HG02885 (cell line): Measurements from ENCODE around the gene WNT1.
A peak's percentile ranks its signal among the peaks of the same experiment; 100 is the strongest.

Experiments used
- ATAC-seq: cut with Tn5 transposase; IDR thresholded peaks from one replicate; pipeline ENCODE4 v1.9.1; 2021; ENCODE audit warnings: mild to moderate bottlenecking; ENCODE audit not compliant: unreplicated experiment, poor library complexity

The WNT1 gene

DNA sequence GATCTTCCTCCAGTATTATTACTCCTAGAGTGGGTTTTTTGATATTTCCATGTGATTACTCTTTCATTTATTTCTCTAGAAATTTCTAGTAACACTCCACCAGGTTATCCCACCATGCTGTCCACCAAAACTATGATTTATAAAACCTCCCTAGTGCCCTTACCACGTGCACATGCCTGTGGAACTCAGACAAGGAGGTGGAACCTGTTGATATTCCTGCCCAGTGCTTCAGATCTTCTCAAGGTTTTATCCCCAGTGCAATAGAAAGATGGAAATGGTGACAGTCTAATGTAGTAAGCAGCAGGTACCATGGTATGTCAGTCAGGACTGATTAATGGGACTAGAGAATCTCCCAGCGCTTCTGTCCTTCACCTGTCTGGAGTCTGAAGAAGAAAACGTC is 17.3 kb upstream of the WNT1 start:
- ATAC-seq, result no peak

DNA sequence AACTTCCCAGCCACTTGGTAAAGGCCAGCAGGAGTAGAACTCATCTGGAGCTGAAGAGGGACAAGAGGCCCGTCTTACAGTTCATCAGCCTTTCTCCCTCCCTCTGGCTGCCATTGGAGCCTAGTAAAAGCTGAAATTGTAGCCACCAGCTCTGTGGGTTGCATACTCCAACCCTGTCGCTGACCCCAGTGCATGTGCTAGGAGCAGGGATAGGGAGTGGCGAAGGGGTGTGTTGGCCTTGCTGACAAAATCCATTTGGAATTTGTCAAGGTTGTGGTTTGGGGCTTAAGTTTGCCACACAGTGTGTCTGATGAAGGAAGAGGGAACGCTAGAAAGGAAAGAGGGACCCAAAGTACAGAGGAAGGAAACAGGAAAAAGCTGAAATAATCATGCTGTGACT is 16.8 kb upstream of the WNT1 start:
- ATAC-seq, result no peak

DNA sequence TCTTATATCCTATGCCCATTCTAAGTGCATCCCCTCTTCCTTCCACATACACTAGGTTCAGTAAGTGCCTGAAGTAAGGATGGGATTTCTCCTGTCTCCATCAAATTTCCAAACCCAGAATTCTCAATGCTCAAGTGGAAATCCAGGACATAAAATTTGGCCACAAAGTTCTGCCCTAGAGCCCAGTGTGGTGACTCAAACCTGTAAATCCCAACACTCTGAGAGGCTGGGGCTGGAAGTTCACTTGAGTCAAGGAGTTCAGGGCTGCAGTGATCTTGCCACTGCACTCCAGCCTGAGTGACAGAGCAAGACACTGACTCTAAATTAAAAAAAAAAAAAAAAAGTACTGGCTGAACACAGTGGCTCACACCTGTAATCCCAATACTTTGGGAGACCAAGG is 16.3 kb upstream of the WNT1 start:
- ATAC-seq, result no peak

GRCh38 chr12:48965298-48965838 is 12.8 kb upstream of the WNT1 start:
- no peak for ATAC-seq

DNA sequence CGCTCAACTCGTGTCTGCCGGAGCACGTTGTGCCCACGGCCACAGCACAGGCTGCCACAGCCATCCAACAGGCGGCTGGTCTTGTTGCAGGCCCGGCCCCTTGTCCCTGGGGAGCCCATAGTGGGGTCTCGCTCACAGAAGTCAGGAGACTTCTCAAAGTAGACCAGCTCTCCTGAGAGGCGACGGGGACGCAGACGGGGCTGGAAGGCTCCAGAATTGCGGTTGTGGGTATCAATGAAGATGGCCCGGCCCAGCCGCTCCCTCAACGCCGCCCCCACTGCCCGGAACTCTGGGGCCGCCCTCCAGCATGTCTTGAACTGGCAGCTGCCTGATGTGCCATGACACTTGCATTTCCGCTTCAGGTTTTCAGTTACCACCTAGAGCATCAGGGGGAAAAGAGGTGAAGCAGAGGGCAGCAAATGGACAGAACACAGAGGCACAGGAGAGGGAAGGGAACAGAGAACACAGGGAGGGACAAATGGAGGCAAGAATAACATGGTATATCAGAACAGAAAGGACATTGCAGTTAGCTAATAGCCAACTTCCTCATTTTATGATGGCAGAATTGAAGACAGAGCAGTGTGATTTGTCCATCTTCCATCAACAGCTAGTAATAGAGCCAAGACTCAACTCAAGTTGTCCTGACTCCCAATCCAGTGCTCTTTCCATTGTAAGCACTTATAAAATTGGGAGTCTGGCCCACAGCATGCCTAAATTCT is 11.8 kb upstream of the WNT1 start:
- no peak for ATAC-seq

GRCh38 chr12:48967991-48968390 is 10.1 kb upstream of the WNT1 start:
- no peak for ATAC-seq

DNA sequence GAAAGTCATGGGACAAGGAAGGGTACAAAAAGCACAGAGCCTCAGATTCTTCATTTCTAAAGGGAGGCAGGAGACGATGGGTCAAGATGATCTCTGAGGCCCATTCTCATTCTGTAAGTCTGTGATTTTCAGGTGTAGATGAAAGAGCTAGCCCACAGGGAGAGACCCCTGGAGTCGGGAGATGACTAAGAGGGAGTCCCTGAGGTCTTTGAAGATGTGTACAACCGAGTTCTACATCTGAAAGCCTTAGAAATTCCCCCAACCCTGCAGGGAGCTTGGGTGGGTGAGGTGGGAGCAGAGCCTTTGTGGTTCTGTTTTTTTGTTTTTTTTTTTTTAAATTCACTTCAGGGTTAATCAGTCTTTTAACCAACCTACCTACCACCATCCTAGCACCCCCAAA is 9.7 kb upstream of the WNT1 start:
- ATAC-seq, result no peak

DNA sequence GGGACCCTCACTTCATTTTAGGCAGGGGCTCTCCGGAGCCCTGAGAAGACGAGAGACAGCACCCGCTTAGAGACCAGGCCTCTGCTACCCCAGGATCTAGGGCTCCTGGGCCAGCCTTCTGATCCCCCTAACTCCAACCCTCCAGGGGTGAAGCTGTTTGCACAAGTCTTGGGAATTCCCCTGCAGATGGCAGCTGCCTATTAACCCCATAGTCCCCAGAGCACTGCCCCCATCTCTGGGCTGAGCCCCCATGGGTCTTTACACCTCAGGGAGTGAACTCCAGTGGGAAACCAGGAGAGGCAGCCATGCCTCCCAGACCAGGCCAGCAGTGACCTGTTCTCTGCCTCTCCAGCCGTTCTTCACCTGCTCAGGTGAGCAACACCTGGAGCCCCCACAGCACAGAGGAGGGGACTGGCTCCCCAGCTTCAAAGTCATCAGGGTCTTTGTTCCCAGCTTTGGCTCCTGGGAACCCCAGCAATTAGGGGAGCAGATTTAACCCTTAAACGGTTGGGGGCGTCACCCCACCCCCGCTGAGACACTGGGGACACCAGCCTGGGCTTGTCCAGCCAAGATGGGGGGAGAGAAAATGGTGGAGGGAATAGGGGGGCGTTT is 8.9 kb upstream of the WNT1 start:
- ATAC-seq, result no peak

GRCh38 chr12:48969833-48970701 is 8.1 kb upstream of the WNT1 start:
- no peak for ATAC-seq

DNA sequence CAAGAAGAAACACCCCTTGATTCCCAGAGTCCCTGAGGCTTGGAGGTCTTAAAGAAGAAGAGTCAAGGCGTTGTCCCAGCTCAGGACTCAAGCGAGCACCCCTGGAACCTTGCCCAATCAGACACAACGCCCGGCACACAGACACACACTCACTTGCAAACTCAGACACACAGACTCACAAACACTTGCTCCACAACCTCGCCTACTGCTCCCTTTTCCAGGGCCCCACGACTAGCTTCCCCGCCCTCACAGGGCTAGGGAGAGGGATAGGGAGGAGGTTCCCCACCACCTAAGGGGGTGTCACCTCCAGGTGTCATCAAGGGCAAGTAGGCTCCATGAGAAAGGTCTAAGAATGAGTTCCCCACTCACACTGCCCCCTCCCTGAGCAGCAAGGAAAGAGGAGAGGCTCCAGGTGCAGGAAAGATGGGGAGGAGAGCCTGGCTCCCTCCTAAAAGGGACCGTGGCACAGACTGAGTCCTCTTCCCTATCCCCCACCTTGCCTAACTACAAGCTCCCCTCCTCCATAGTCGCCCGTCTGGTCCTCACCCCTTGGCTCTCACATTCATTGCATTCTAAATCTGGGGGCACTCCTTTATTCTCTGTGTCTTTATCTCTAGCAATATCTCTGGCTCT is 7.3 kb upstream of the WNT1 start:
- no peak for ATAC-seq

- no peak for ATAC-seq
These were observed 5.7 kb upstream of the WNT1 start for GRCh38 chr12:48972213-48972951.

DNA sequence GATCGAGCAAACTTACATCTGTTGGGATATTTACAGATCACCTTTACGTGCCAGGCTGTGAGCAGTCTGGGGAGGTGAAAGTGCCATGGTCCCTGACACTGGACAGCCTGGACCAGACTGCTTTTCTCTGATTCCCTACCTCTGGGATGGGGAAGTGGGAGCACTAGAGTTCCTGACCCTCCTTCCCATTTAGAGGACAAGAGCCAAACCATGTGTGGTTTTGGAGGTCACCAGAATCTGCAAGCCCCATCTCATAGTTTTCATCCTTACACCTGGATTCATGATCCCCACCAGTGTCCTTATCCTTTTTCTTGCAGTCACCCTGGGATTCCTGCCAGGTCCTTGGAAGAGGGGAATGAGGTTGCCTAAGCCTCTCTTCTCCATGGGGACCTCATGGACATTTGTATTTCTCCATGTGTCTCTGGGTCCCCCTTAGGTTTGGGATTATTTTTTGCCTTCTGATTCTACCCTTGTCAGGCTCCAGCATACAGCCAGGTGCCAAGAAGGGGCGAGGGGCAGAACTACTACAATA is 5.1 kb upstream of the WNT1 start:
- ATAC-seq, result no peak

DNA sequence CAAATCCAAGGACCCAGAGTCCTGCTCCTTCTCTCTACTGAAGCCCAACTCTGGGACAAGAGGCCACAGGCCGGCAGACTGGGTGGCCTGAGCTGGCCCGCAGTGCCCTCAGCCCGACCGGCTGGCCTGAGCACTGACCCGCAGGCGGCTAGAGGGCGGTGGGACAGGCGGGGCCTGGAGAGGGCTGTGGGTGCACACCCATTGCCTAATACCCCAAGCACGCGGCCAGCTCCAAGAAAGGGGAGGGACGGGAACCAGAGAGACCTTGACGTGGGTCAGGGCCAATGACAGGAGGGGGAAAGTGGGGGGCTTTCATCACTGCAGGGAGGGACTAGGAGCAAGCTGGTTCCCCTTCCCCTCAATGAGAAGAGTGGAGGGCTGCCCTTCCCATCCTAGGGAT is 4.6 kb upstream of the WNT1 start:
- no peak for ATAC-seq

GRCh38 chr12:48973941-48974673 is 4.0 kb upstream of the WNT1 start:
- ATAC-seq, result no peak

GRCh38 chr12:48977290-48978281 is 536 bp upstream of the WNT1 start:
- peak; percentile 61 for ATAC-seq

GRCh38 chr12:48978741-48979601 is 849 bp downstream of the WNT1 start:
- ATAC-seq, result no peak
